ENCODE data around the gene ZNF37A.
"Not testable (repeated sequence)": the region's sequence is repeated elsewhere in the genome, so short reads cannot be mapped to it uniquely, and the experiment has no call there.

Gene ZNF37A

GRCh38 chr10:38094158-38094926 is at the start of gene ZNF37A:
TSS of gene ZNF37A (plus strand) at chr10:38094337. CDS start at chr10:38096618, 2,281 bp downstream.
- DNase-seq (ENCODE audit: low read depth): peak; percentile 98

GRCh38 chr10:38045129-38045528 is 49.0 kb upstream of the ZNF37A start:
- no peak for DNase-seq (ENCODE audit: low read depth)

GRCh38 chr10:38047666-38048065 is 46.5 kb upstream of the ZNF37A start:
- no peak for DNase-seq (ENCODE audit: low read depth)

- no peak for DNase-seq (ENCODE audit: low read depth)
Observed at GRCh38 chr10:38050212-38050611, 43.9 kb upstream of the ZNF37A start.

GRCh38 chr10:38054361-38054797 is 39.8 kb upstream of the ZNF37A start:
- DNase-seq (ENCODE audit: low read depth): peak; percentile 68

GRCh38 chr10:38055274-38055894 is 38.8 kb upstream of the ZNF37A start:
- not testable (repeated sequence) for DNase-seq (ENCODE audit: low read depth)

- peak; percentile 73 for DNase-seq (ENCODE audit: low read depth)
Observed at GRCh38 chr10:38069663-38070062, 24.5 kb upstream of the ZNF37A start.

- DNase-seq (ENCODE audit: low read depth): no peak
Observed at GRCh38 chr10:38070501-38070900, 23.6 kb upstream of the ZNF37A start.

GRCh38 chr10:38072552-38072951 is 21.6 kb upstream of the ZNF37A start:
- no peak for DNase-seq (ENCODE audit: low read depth)

GRCh38 chr10:38076687-38077086 is 17.4 kb upstream of the ZNF37A start:
- DNase-seq (ENCODE audit: low read depth): no peak

- DNase-seq (ENCODE audit: low read depth): not testable (repeated sequence)
Observed at GRCh38 chr10:38093318-38093717, 819 bp upstream of the ZNF37A start.

- DNase-seq (ENCODE audit: low read depth): peak; percentile 1
Observed at GRCh38 chr10:38093816-38094157, 350 bp upstream of the ZNF37A start.

GRCh38 chr10:38094927-38095574 is 914 bp downstream of the ZNF37A start:
- DNase-seq (ENCODE audit: low read depth): peak; percentile 0

- DNase-seq (ENCODE audit: low read depth): no peak
Observed at GRCh38 chr10:38102880-38103279, 8.7 kb downstream of the ZNF37A start.

- DNase-seq (ENCODE audit: low read depth): no peak
Observed at GRCh38 chr10:38103756-38104155, 9.6 kb downstream of the ZNF37A start.

- DNase-seq (ENCODE audit: low read depth): no peak
Observed at GRCh38 chr10:38112159-38112558, 18.0 kb downstream of the ZNF37A start.

GRCh38 chr10:38118072-38118807 is 24.1 kb downstream of the ZNF37A start:
- DNase-seq (ENCODE audit: low read depth): peak; percentile 1

- DNase-seq (ENCODE audit: low read depth): no peak
Observed at GRCh38 chr10:38119038-38119437, 24.9 kb downstream of the ZNF37A start.

GRCh38 chr10:38127812-38128211 is 33.7 kb downstream of the ZNF37A start:
- no peak for DNase-seq (ENCODE audit: low read depth)

- DNase-seq (ENCODE audit: low read depth): peak; percentile 26
Observed at GRCh38 chr10:38143587-38143986, 49.5 kb downstream of the ZNF37A start.

GRCh38 chr10:38146579-38147333 is 52.6 kb downstream of the ZNF37A start:
- DNase-seq (ENCODE audit: low read depth): no peak

- DNase-seq (ENCODE audit: low read depth): no peak
Observed at GRCh38 chr10:38147686-38148085, 53.5 kb downstream of the ZNF37A start.
